NCI-H187 (cell line): ENCODE data around the gene DPF3.

ENCODE experiments used
- DNase-seq, 2 experiments: peaks; one replicate each; lab custom pipeline; 2025; lab: John Stamatoyannopoulos, UW

DPF3 gene

GRCh38 chr14:72742838-72743195 is 151.1 kb downstream of the DPF3 start:
- no peak for DNase-seq

GRCh38 chr14:72742118-72742837 is 151.6 kb downstream of the DPF3 start:
- no peak for DNase-seq

- DNase-seq = no peak
Measured at GRCh38 chr14:72741826-72742117, 152.1 kb downstream of the DPF3 start.

- no peak for DNase-seq
Measured at GRCh38 chr14:72740966-72741825, 152.7 kb downstream of the DPF3 start.

GRCh38 chr14:72740504-72740961 is 153.4 kb downstream of the DPF3 start:
- DNase-seq = no peak

DNA sequence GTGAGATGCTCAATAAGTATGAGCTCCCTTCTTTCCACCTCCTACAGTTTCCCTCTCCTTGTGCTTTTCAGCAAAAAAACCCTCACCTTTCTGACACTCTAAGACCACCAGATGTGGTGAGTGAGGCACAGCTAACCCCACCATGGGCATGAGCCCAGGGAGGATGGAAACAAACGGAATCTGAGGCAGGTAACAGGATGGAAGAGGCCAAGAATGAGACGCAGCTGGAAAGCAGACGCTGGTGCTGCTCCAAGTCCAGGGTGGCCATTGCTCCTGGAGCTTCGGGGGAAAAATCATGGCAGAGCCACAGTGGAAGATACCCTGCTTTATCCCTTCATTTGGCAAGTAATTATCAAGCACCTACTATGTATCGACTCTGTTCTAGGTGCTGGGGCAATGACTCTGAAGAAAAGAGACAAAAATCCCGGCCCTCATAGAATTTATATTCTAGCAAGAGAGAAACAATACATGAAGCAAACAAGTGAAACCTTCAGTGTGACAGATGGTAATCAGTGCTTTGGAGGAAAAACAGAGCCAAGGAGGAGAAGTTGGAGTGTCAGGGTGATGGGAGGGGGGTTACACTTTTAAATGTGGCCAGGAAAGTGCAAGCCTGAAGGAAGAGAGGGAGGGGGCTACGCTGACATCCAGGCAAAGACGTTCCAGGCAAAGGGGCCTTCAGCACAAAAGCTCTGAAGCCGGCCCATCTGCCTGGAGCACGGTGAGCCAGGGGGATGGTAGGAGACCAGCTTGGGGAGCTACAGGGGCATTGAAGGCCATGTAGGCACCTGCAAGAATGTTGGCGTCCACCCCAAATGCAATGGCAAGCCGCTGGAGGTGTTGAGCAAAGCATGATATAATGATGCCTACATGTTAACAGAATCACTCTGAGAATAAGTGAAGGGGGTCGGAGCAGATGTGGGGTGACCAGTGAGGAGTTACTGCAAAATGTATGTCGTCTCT is 154.2 kb downstream of the DPF3 start:
- DNase-seq = no peak

GRCh38 chr14:72738161-72738611 is 155.7 kb downstream of the DPF3 start:
- no peak for DNase-seq

DNA sequence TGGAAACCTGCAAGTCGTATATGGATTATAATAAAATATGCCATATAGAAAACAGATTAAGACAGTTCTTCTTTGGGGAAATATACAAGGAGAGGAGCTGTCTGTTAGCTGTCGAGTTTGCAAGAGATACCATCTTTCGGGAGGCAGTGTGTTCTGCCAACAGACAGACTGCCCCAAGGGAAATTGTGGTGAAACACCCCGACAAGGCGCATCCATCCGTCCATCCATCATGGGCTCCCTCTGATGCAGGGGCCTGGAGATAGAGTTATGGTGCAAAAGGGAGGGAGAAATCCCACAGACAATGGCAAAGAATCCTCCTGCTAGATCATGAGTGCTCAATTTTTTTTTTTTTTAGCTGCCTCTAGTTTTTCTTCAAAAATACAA is 156.3 kb downstream of the DPF3 start:
- DNase-seq = no peak

- DNase-seq = no peak
Measured at GRCh38 chr14:72736786-72737559, 156.9 kb downstream of the DPF3 start.

GRCh38 chr14:72736308-72736707 is 157.6 kb downstream of the DPF3 start:
- no peak for DNase-seq

GRCh38 chr14:72732022-72732780 is 161.7 kb downstream of the DPF3 start:
- DNase-seq = no peak

DNA sequence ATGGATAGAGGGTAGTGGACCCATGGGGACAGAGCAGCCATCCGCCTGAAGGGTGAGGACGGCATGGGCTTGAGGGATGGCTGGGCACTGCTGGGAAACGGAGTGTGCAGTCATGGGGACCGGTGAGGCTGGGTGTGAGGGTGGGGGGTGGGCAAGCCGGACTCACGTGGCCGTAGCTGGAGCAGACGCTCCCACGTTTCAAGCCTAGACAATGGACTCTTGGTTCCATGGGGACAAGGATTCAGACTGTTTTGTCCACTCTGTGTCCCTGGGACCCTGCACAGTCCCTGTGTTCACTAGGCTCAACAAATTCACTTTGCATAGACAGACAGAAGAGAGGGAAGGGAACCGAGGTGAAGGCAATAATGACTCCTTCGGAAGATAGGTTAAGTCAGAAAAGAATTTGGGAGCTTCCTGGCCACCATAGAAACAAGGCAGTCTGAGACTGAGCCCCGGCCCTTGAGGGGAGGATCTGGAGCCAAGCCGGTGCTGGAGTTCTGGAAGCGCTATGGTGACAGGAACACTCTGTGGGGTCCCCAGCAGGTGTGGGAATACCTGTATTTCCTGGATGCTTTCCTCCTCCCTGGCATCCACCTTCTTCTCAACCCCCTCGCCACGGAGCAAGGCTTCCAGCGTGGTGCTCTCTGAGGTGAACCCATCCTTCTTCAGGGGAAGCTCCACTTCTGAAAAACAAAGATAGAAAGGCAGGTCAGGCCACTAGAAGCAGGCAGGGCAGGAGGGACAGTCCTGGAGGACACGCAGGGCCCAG is 162.5 kb downstream of the DPF3 start:
- DNase-seq = no peak

- DNase-seq = no peak
Measured at GRCh38 chr14:72730468-72730867, 163.4 kb downstream of the DPF3 start.

- no peak for DNase-seq
Measured at GRCh38 chr14:72726444-72726843, 167.5 kb downstream of the DPF3 start.

GRCh38 chr14:72723858-72724530 is 169.9 kb downstream of the DPF3 start:
- no peak for DNase-seq

- DNase-seq = no peak
Measured at GRCh38 chr14:72722201-72722785, 171.6 kb downstream of the DPF3 start.

DNA sequence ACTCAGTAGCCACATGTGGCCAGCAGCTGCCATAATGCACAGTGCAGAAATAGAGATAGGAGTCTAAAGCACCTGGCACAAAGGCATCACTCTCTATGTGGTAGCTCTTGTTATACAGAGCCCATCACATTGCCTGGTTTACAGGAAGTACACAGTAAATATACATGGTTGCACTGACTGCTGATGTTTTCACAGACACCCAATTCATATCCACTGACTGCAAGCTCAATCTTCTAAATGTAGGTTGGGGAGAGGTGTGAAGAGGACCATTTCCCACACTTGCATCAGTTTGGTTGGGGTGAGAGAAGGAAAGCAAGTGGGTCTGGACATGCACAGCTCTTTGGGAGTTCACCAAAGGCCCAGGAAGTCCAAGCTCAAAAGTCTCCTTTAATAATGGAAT is 172.8 kb downstream of the DPF3 start:
- no peak for DNase-seq

GRCh38 chr14:72717220-72717619 is 176.7 kb downstream of the DPF3 start:
- no peak for DNase-seq

GRCh38 chr14:72716476-72716875 is 177.4 kb downstream of the DPF3 start:
- DNase-seq = no peak
